Adrenal gland (tissue), 5 donors: ENCODE measurements around the gene SH3BGRL3.

Experiments used
- POLR2A ChIP-seq, 2 donors: fragments of 450-650 bp; IDR thresholded peaks; one replicate each; pipeline ENCODE4 v1.6.1; 2017; ENCODE audit warnings: antibody characterized with exemption in 2 of 2, mild to moderate bottlenecking in 2 of 2, moderate library complexity in 1 of 2
- TF ChIP-seq, protein P1 (sequence below), 6 experiments: fragments of 450-650 bp in 4 of 6; fragments of 200-600 bp in 2 of 6; sonication (generic) in 1 of 6; IDR thresholded peaks; 1 replicate in 5 of 6; 2 replicates in 1 of 6; pipeline versions ENCODE4 v1.5.1 to v1.8.0; 2016 to 2021; ENCODE audit warnings: antibody characterized with exemption in 6 of 6, mild to moderate bottlenecking in 2 of 6, moderate library complexity in 1 of 6
- donor health status: DM: no; HTN: no; CAD: no.

DNA sequence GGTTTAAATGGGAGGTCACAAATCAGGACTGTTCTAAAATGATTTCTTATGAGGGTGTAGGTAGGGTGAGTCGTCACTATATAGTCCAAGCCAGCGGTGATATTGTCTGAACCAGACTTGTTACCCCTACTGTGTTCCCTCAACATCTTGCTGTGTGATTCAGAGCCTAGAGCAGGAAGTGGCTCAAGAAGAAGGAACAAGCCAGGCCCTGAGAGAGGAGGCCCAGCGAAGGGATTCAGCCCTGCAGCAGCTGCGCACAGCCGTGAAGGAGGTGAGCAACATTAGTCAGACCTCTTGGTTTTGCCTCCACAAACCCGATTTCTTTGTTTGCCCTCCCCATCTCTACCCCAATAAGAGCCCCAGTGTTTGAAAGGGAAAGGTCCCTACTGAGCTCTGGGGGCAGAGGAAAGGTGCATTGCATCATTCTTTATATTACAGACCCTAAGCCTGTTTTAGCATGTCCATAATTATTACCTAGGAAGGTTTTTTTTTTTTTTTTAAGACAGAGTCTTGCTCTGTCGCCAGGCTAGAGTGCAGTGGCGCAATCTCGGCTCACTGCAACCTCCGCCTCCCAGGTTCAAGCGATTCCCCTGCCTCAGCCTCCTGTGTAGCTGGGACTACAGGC, 5.0 kb upstream of the SH3BGRL3 start:
- TF ChIP-seq, protein P1, sequence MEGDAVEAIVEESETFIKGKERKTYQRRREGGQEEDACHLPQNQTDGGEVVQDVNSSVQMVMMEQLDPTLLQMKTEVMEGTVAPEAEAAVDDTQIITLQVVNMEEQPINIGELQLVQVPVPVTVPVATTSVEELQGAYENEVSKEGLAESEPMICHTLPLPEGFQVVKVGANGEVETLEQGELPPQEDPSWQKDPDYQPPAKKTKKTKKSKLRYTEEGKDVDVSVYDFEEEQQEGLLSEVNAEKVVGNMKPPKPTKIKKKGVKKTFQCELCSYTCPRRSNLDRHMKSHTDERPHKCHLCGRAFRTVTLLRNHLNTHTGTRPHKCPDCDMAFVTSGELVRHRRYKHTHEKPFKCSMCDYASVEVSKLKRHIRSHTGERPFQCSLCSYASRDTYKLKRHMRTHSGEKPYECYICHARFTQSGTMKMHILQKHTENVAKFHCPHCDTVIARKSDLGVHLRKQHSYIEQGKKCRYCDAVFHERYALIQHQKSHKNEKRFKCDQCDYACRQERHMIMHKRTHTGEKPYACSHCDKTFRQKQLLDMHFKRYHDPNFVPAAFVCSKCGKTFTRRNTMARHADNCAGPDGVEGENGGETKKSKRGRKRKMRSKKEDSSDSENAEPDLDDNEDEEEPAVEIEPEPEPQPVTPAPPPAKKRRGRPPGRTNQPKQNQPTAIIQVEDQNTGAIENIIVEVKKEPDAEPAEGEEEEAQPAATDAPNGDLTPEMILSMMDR (IDR thresholded peaks at IDR 0.05) = no peak
- no peak for TF ChIP-seq POLR2A (IDR thresholded peaks at IDR 0.05)
